EL (cell line): ENCODE results near the gene ARHGEF28.

ENCODE experiments used
- DNase-seq: peaks from one replicate; pipeline ENCODE4 v3.0.0-alpha.2; 2016

Gene ARHGEF28

GRCh38 chr5:73945505-73945904, 319.5 kb downstream of the ARHGEF28 start:
- no peak for DNase-seq

GRCh38 chr5:73946278-73946677, 320.3 kb downstream of the ARHGEF28 start:
- no peak for DNase-seq

GRCh38 chr5:73946919-73947602, 321.1 kb downstream of the ARHGEF28 start:
- no peak for DNase-seq

GRCh38 chr5:73947906-73948640, 322.1 kb downstream of the ARHGEF28 start:
- no peak for DNase-seq

GRCh38 chr5:73948720-73949119, 322.7 kb downstream of the ARHGEF28 start:
- peak; percentile 30 for DNase-seq

- peak; percentile 34 for DNase-seq
Observed at GRCh38 chr5:73950441-73950873, 324.5 kb downstream of the ARHGEF28 start.

GRCh38 chr5:73950912-73951430, 325.0 kb downstream of the ARHGEF28 start:
- no peak for DNase-seq

- no peak for DNase-seq
Observed at GRCh38 chr5:73952872-73953271, 326.9 kb downstream of the ARHGEF28 start.

GRCh38 chr5:73954381-73954780, 328.4 kb downstream of the ARHGEF28 start:
- no peak for DNase-seq

- DNase-seq, result no peak
Observed at GRCh38 chr5:73955271-73955846, 329.4 kb downstream of the ARHGEF28 start.

- DNase-seq, result no peak
Observed at GRCh38 chr5:73957397-73958001, 331.5 kb downstream of the ARHGEF28 start.

GRCh38 chr5:73958037-73958436, 332.0 kb downstream of the ARHGEF28 start:
- no peak for DNase-seq

GRCh38 chr5:73960023-73960422, 334.0 kb downstream of the ARHGEF28 start:
- DNase-seq, result no peak

GRCh38 chr5:73960426-73960825, 334.4 kb downstream of the ARHGEF28 start:
- DNase-seq, result no peak

- peak; percentile 21 for DNase-seq
Observed at GRCh38 chr5:73962801-73963425, 336.9 kb downstream of the ARHGEF28 start.

- no peak for DNase-seq
Observed at GRCh38 chr5:73964352-73964865, 338.4 kb downstream of the ARHGEF28 start.

- peak; percentile 16 for DNase-seq
Observed at GRCh38 chr5:73966451-73966850, 340.5 kb downstream of the ARHGEF28 start.

- DNase-seq, result peak; percentile 20
Observed at GRCh38 chr5:73967347-73967746, 341.4 kb downstream of the ARHGEF28 start.

GRCh38 chr5:73968246-73968645, 342.2 kb downstream of the ARHGEF28 start:
- no peak for DNase-seq

GRCh38 chr5:73968729-73969128, 342.7 kb downstream of the ARHGEF28 start:
- DNase-seq, result peak; percentile 30

- no peak for DNase-seq
Observed at GRCh38 chr5:73969195-73970036, 343.4 kb downstream of the ARHGEF28 start.

- no peak for DNase-seq
Observed at GRCh38 chr5:73971326-73971725, 345.3 kb downstream of the ARHGEF28 start.
